GM13976 (cell line): ENCODE data around the gene PRKAR1B.
A peak's percentile ranks its signal among the peaks of the same experiment; 100 is the strongest.

Experiments used
- DNase-seq: peaks from one replicate; pipeline ENCODE4 v3.0.0; 2012; ENCODE audit warnings: low spot score
- in situ Hi-C: fragments of 300-500 bp; cut with MboI; formaldehyde crosslinking; loops from one replicate; pipeline ENCODE4 v1.12.0; 2022; ENCODE audit warnings: low sequenced_read_pairs, mixed read lengths, inconsistent platforms; ENCODE audit not compliant: unreplicated experiment
- TF ChIP-seq, protein P1 (sequence below): IDR thresholded peaks from 2 replicates; pipeline ENCODE4 v1.5.1; 2012; ENCODE audit warnings: borderline replicate concordance, mild to moderate bottlenecking; ENCODE audit not compliant: insufficient read depth; ENCODE audit errors: extremely low read depth, missing control alignments, control extremely low read depth

The PRKAR1B gene

DNA sequence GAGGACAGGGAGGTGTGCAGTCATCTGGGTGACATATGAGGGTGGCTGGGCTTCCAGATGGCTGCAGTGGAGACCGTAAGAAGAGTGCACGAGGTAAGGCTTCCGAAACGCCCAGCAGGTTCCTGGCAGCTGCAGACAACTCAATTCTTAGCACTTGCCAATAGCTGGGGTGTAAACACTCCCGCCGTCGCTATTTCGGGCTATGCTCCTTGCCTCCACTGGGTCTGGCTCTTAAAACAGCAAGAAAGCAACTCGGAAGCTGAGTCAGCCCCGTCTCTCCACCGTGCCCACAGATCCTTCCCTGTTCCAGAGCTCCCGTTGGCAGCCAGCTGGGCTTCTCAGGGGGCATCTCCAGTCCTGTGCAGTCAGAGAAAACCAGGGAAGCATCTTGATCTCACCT, 201.3 kb downstream of the PRKAR1B start:
- DNase-seq: no peak
- TF ChIP-seq, protein P1, sequence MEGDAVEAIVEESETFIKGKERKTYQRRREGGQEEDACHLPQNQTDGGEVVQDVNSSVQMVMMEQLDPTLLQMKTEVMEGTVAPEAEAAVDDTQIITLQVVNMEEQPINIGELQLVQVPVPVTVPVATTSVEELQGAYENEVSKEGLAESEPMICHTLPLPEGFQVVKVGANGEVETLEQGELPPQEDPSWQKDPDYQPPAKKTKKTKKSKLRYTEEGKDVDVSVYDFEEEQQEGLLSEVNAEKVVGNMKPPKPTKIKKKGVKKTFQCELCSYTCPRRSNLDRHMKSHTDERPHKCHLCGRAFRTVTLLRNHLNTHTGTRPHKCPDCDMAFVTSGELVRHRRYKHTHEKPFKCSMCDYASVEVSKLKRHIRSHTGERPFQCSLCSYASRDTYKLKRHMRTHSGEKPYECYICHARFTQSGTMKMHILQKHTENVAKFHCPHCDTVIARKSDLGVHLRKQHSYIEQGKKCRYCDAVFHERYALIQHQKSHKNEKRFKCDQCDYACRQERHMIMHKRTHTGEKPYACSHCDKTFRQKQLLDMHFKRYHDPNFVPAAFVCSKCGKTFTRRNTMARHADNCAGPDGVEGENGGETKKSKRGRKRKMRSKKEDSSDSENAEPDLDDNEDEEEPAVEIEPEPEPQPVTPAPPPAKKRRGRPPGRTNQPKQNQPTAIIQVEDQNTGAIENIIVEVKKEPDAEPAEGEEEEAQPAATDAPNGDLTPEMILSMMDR: no peak
- in situ Hi-C loops: no loop called here

DNA sequence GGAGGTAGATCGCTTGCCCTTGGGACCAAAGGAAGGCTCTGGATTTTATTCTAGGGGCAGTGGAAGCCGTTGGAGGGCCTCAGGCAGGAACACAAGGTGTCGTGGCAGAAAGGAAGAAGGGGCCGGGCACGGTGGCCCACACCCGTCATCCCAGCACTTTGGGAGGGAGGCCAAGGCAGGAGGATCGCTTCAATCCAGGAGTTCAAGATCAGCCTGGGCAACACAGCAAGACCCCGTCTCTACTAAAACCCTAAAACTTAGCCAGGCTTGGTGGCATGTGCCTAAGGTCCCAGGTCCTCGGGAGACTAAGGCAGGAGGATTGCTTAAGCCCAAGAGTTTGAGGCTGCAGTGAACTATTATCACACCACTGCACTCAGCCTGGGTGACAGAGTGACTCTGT, 202.3 kb downstream of the PRKAR1B start:
- in situ Hi-C loops: no loop called here
- no peak for DNase-seq
- TF ChIP-seq, protein P1: no peak

DNA sequence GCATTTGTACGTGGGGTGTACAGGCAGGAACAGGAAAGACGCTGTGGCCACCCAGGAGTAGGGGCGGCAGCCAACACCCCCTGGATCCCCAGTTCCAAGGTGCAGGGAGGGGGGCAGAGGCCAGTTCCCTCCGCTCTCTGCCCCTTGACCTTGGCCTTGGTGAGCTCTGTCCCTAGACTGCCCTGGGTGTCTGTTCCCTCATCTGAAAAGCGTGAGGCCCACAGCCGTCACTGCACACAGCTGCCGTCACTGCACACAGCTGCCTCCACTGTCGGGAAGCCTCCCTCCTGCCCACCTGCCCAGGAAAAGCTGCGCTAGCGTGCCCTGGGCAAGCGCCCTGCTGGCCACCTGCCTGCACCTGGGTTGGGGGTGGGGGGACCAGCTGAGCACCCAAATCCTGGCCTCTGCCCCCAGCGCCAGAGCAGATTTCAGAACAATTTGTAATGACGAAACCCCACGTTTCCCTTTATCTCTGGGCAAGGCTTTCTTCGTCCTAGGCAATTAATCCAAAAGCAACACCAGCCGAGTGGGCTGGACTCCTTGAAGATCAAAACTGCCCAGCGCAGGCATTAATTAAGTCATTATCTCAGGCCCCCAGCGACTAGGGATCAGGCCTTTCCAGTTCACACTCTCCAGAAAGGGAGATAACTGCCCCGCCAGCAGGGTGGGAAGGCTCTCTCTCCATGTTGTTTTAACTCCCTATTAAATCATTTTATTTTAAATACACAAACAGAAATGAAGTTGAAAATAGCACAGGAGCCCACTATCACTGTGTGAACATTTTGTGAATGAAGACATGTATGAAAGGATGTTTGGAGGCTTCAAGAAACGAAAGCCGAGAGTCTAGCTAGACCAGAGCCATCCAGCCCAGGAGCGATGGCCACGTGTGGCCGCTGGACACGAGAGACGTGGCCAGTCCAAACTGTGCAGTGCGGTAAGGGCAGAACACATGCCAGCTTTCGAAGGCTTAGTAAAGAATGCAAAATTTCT, 203.4 kb downstream of the PRKAR1B start:
- DNase-seq: no peak
- in situ Hi-C loops: no loop called here
- TF ChIP-seq, protein P1: no peak

GRCh38 chr7:522951-523314, 204.1 kb downstream of the PRKAR1B start:
- TF ChIP-seq, protein P1: no peak
- in situ Hi-C loops: no loop called here

GRCh38 chr7:522071-522950, 204.8 kb downstream of the PRKAR1B start:
- in situ Hi-C loops: no loop called here
- DNase-seq: peak; percentile 80
- TF ChIP-seq, protein P1: no peak

More at GRCh38 chr7:522951-523314, 204.1 kb downstream of the PRKAR1B start:
- DNase-seq: no peak
